Measurements from ENCODE around the gene LY86.

DNA sequence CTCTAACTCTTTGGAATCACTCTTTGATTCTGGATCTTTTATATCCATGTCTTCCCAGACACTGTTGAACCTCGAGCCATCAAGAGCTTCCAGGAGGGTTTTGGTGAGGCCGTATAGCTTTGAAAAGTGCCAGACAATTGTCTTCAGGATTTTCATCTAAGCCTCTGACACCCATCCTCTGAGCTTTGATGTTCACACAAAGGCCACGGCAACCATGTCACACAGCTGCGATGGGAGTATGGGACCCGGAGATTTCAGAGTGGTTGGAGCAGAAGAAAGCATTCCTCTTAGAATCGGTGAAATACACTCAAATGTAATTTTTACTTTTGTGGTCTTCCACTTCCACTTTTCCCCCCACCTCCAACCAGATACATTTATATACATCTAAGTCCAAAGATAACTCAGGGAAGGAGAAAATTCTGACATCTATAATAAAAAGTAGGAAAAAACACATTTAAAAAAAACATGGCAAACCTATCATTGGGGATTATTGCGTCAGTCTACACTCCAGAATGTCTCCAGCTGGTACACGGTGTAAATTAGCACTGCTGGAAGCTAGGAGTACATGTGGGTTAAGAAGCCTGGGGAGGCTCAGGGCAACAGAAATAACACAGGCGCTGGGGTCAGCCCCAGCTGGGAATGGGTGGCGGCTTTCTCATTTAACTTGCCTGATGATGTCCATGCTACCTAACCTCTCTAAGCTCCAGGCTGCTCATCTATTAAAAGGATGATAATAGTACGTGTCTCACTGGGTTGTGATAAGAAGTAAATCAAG lies 92.7 kb downstream of the LY86 start:
- TF ChIP-seq, protein P1, sequence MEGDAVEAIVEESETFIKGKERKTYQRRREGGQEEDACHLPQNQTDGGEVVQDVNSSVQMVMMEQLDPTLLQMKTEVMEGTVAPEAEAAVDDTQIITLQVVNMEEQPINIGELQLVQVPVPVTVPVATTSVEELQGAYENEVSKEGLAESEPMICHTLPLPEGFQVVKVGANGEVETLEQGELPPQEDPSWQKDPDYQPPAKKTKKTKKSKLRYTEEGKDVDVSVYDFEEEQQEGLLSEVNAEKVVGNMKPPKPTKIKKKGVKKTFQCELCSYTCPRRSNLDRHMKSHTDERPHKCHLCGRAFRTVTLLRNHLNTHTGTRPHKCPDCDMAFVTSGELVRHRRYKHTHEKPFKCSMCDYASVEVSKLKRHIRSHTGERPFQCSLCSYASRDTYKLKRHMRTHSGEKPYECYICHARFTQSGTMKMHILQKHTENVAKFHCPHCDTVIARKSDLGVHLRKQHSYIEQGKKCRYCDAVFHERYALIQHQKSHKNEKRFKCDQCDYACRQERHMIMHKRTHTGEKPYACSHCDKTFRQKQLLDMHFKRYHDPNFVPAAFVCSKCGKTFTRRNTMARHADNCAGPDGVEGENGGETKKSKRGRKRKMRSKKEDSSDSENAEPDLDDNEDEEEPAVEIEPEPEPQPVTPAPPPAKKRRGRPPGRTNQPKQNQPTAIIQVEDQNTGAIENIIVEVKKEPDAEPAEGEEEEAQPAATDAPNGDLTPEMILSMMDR (IDR thresholded peaks at IDR 0.05) = no peak
- TF ChIP-seq EZH2 (IDR thresholded peaks at IDR 0.05; ENCODE audit: borderline replicate concordance, insufficient read depth, low read depth, low read length, poor library complexity, severe bottlenecking) = no peak

All from B cell (primary cell).